ENCODE measurements around the gene DNAH17. TPM values are rescaled to one million over a fixed set of nuclear protein-coding genes. Genes with fewer than 3 reads are reported as not detected.

DNAH17 gene
- total RNA-seq, 1 experiment from 2014 or later: 0.23 TPM

DNA sequence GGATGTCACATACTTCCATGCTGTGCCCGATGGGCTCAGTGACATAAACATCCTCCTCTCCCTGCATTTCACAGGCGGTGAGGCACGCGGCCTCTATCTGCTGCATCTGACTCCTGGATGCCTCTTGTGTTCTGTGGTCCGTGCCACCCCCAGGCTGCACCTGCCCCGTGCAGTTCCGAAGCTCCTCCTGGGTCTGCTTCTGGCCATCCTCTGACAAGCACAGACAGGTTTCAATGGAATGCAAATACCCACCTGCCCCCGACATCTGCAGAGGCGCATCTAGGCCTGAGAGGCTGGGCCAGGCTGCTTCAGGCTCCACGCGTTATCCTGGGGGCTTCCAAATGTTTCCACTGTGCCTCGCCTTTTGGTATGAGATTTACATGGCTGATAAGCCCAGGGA, 46.3 kb upstream of the DNAH17 start:
- H3K9me3 ChIP-seq: peaks cover 8% of the 10 kb centered on the region; the same call in 1 of the 2 replicates
- Mint-ChIP-seq H3K4me3 (ENCODE audit: unreplicated experiment) (no peak overlapping the region), H3K9me3 (ENCODE audit: unreplicated experiment) (no peaks in the 10 kb centered on the region), H3K36me3 (ENCODE audit: insufficient read depth, unreplicated experiment) (no peaks in the 10 kb centered on the region), H3K27me3 (ENCODE audit: insufficient read depth, unreplicated experiment) (peaks cover 2% of the 10 kb centered on the region), H3K4me1 (ENCODE audit: low read depth, unreplicated experiment) (no peaks in the 10 kb centered on the region), H3K27ac (ENCODE audit: unreplicated experiment) (no peak overlapping the region)
- H3K4me3 ChIP-seq (ENCODE audit: low read depth, low read length): no peak overlapping the region
- intact Hi-C loops (cut with micrococcal nuclease; ENCODE audit: unreplicated experiment): no loop called here
- CTCF ChIA-PET: no interaction called here
- H3K36me3 ChIP-seq (ENCODE audit: control insufficient read depth, insufficient read depth, low read length): no peaks in the 10 kb centered on the region
- no peaks in the 10 kb centered on the region for H3K4me1 ChIP-seq
- POLR2A ChIA-PET: no interaction called here
- BruUV-seq (replicated peaks): no TSS peak
- no peak for DNase-seq
- TF ChIP-seq CTCF (IDR thresholded peaks at IDR 0.05; ENCODE audit: insufficient read depth in 1 of 2, low read depth in 1 of 2, low read length in 1 of 2, severe bottlenecking in 1 of 2, unreplicated experiment in 1 of 2): no peak
- H3K27me3 ChIP-seq (replicated peaks; ENCODE audit: control insufficient read depth, insufficient read depth, low read length): no peaks in the 10 kb centered on the region

DNA sequence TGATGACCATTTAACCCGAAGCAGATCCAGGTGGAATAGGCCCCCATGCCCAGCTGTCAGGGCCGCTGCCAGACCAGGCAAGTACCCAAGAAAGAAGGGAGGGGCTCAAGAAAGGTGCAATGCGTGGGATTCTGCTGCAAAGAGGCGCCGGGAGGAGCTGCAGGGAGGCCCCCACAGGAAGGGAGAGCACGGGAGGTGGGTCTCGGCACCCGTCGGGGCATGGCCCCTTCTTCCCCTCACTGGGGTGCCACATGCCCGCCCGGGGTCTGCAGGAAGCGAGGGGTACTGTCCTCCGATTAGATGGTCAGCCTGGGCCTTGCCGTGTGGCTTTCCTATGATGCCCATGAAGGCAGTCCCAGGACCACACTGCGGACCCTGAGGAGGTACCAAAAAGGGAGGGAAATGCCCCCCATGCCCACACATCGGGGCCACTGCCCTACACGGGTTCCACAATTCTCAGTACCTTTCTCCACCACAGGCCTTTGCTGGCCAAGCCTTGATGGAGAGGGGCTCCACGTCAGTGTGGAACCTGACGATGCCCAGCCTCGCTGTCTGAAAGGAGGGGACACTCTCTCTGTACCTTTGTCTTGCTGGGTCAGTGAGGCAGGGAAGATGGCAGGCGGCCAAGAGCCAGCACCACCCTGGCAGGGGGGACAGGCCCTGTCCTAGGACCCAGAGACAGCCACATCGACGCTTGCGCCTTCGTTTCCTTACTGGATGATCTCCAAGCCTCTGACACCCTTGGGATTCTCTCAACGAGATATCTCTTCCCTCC, 45.5 kb upstream of the DNAH17 start:
- H3K9me3 Mint-ChIP-seq (ENCODE audit: unreplicated experiment): no peaks in the 10 kb centered on the region
- Histone ChIP-seq H3K36me3 (ENCODE audit: control insufficient read depth, insufficient read depth, low read length) (no peaks in the 10 kb centered on the region), H3K27me3 (replicated peaks; ENCODE audit: control insufficient read depth, insufficient read depth, low read length) (no peaks in the 10 kb centered on the region), H3K4me1 (no peaks in the 10 kb centered on the region), H3K4me3 (ENCODE audit: low read depth, low read length) (no peak overlapping the region), H3K9me3 (peaks cover 8% of the 10 kb centered on the region; the same call in 1 of the 2 replicates)
- no peak for TF ChIP-seq CTCF (IDR thresholded peaks at IDR 0.05; ENCODE audit: insufficient read depth in 1 of 2, low read depth in 1 of 2, low read length in 1 of 2, severe bottlenecking in 1 of 2, unreplicated experiment in 1 of 2)
- DNase-seq: no peak
- no peak overlapping the region for H3K27ac Mint-ChIP-seq (ENCODE audit: unreplicated experiment)
- H3K36me3 Mint-ChIP-seq (ENCODE audit: insufficient read depth, unreplicated experiment): no peaks in the 10 kb centered on the region
- POLR2A ChIA-PET: no interaction called here
- CTCF ChIA-PET: no interaction called here
- H3K4me3 Mint-ChIP-seq (ENCODE audit: unreplicated experiment): no peak overlapping the region
- intact Hi-C loops (cut with micrococcal nuclease; ENCODE audit: unreplicated experiment): no loop called here
- H3K27me3 Mint-ChIP-seq (ENCODE audit: insufficient read depth, unreplicated experiment): peaks cover 2% of the 10 kb centered on the region
- no peaks in the 10 kb centered on the region for H3K4me1 Mint-ChIP-seq (ENCODE audit: low read depth, unreplicated experiment)
- BruUV-seq (replicated peaks): no TSS peak

- H3K4me1 Mint-ChIP-seq (ENCODE audit: low read depth, unreplicated experiment): no peaks in the 10 kb centered on the region
- no peak overlapping the region for H3K4me3 ChIP-seq (ENCODE audit: low read depth, low read length)
- ChIA-PET POLR2A (no interaction called here), CTCF (no interaction called here)
- BruUV-seq (replicated peaks): no TSS peak
- H3K36me3 ChIP-seq (ENCODE audit: control insufficient read depth, insufficient read depth, low read length): no peaks in the 10 kb centered on the region
- H3K9me3 ChIP-seq: peaks cover 8% of the 10 kb centered on the region; the same call in 1 of the 2 replicates
- H3K4me3 Mint-ChIP-seq (ENCODE audit: unreplicated experiment): no peak overlapping the region
- intact Hi-C loops (cut with micrococcal nuclease; ENCODE audit: unreplicated experiment): no loop called here
- no peaks in the 10 kb centered on the region for H3K9me3 Mint-ChIP-seq (ENCODE audit: unreplicated experiment)
- no peak for DNase-seq
- H3K27ac Mint-ChIP-seq (ENCODE audit: unreplicated experiment): no peak overlapping the region
- H3K27me3 ChIP-seq (replicated peaks; ENCODE audit: control insufficient read depth, insufficient read depth, low read length): no peaks in the 10 kb centered on the region
- TF ChIP-seq CTCF (IDR thresholded peaks at IDR 0.05; ENCODE audit: insufficient read depth in 1 of 2, low read depth in 1 of 2, low read length in 1 of 2, severe bottlenecking in 1 of 2, unreplicated experiment in 1 of 2): no peak
- H3K4me1 ChIP-seq: no peaks in the 10 kb centered on the region
- H3K36me3 Mint-ChIP-seq (ENCODE audit: insufficient read depth, unreplicated experiment): no peaks in the 10 kb centered on the region
- H3K27me3 Mint-ChIP-seq (ENCODE audit: insufficient read depth, unreplicated experiment): peaks cover 2% of the 10 kb centered on the region
Measured at GRCh38 chr17:78621720-78622490, 44.7 kb upstream of the DNAH17 start.
